Fibroblast of skin of abdomen (primary cell): Measurements from ENCODE around the gene STK31.
"Not testable (repeated sequence)": the region's sequence is repeated elsewhere in the genome, so short reads cannot be mapped to it uniquely, and the experiment has no call there.

Source experiments
- DNase-seq: peaks from one replicate; pipeline ENCODE4 v3.0.0-alpha.2; 2013

The STK31 gene

GRCh38 chr7:23713285-23714149, 3.5 kb downstream of the STK31 start:
- peak; percentile 91 for DNase-seq

- no peak for DNase-seq
Observed at GRCh38 chr7:23714150-23714464, 4.1 kb downstream of the STK31 start.

- DNase-seq, result no peak
Observed at GRCh38 chr7:23714579-23714978, 4.6 kb downstream of the STK31 start.

GRCh38 chr7:23715099-23715498, 5.1 kb downstream of the STK31 start:
- DNase-seq, result no peak

- DNase-seq, result no peak
Observed at GRCh38 chr7:23717788-23718187, 7.8 kb downstream of the STK31 start.

GRCh38 chr7:23721456-23721855, 11.4 kb downstream of the STK31 start:
- no peak for DNase-seq

GRCh38 chr7:23722587-23723216, 12.7 kb downstream of the STK31 start:
- DNase-seq, result not testable (repeated sequence)

GRCh38 chr7:23724113-23724512, 14.1 kb downstream of the STK31 start:
- DNase-seq, result not testable (repeated sequence)

- no peak for DNase-seq
Observed at GRCh38 chr7:23742051-23742450, 32.0 kb downstream of the STK31 start.

- DNase-seq, result no peak
Observed at GRCh38 chr7:23743226-23743625, 33.2 kb downstream of the STK31 start.

- no peak for DNase-seq
Observed at GRCh38 chr7:23746629-23747028, 36.6 kb downstream of the STK31 start.

GRCh38 chr7:23751852-23752251, 41.8 kb downstream of the STK31 start:
- no peak for DNase-seq

GRCh38 chr7:23758839-23759238, 48.8 kb downstream of the STK31 start:
- not testable (repeated sequence) for DNase-seq

- peak; percentile 43 for DNase-seq
Observed at GRCh38 chr7:23759671-23760391, 49.8 kb downstream of the STK31 start.

GRCh38 chr7:23765943-23766342, 55.9 kb downstream of the STK31 start:
- DNase-seq, result no peak

- DNase-seq, result no peak
Observed at GRCh38 chr7:23767514-23767913, 57.5 kb downstream of the STK31 start.

GRCh38 chr7:23768022-23768421, 58.0 kb downstream of the STK31 start:
- no peak for DNase-seq

GRCh38 chr7:23779185-23779800, 69.3 kb downstream of the STK31 start:
- not testable (repeated sequence) for DNase-seq

GRCh38 chr7:23783115-23783514, 73.1 kb downstream of the STK31 start:
- no peak for DNase-seq

GRCh38 chr7:23787272-23787671, 77.3 kb downstream of the STK31 start:
- DNase-seq, result no peak

- DNase-seq, result no peak
Observed at GRCh38 chr7:23788843-23789242, 78.8 kb downstream of the STK31 start.

GRCh38 chr7:23791721-23792120, 81.7 kb downstream of the STK31 start:
- DNase-seq, result no peak
